ENCODE results near the gene LAPTM5.

Gene LAPTM5

GRCh38 chr1:30755746-30756145, 1.8 kb downstream of the LAPTM5 start:
- peak; percentile 84 for DNase-seq (ENCODE audit: low spot score)

- no peak for DNase-seq (ENCODE audit: low spot score)
Measured at GRCh38 chr1:30755334-30755733, 2.2 kb downstream of the LAPTM5 start.

- peak; percentile 99 for DNase-seq (ENCODE audit: low spot score)
Measured at GRCh38 chr1:30754684-30755171, 2.8 kb downstream of the LAPTM5 start.

- peak; percentile 88 for DNase-seq (ENCODE audit: low spot score)
Measured at GRCh38 chr1:30753660-30754123, 3.9 kb downstream of the LAPTM5 start.

- no peak for DNase-seq (ENCODE audit: low spot score)
Measured at GRCh38 chr1:30753118-30753517, 4.5 kb downstream of the LAPTM5 start.

GRCh38 chr1:30752651-30752908, 5.0 kb downstream of the LAPTM5 start:
- DNase-seq (ENCODE audit: low spot score) = no peak

GRCh38 chr1:30751830-30752650, 5.5 kb downstream of the LAPTM5 start:
- DNase-seq (ENCODE audit: low spot score) = peak; percentile 61

GRCh38 chr1:30750731-30751291, 6.8 kb downstream of the LAPTM5 start:
- DNase-seq (ENCODE audit: low spot score) = peak; percentile 94

- peak; percentile 93 for DNase-seq (ENCODE audit: low spot score)
Measured at GRCh38 chr1:30749691-30750583, 7.6 kb downstream of the LAPTM5 start.

- DNase-seq (ENCODE audit: low spot score) = no peak
Measured at GRCh38 chr1:30748699-30749401, 8.7 kb downstream of the LAPTM5 start.

- no peak for DNase-seq (ENCODE audit: low spot score)
Measured at GRCh38 chr1:30748098-30748698, 9.4 kb downstream of the LAPTM5 start.

- peak; percentile 26 for DNase-seq (ENCODE audit: low spot score)
Measured at GRCh38 chr1:30747033-30748008, 10.3 kb downstream of the LAPTM5 start.

- peak; percentile 21 for DNase-seq (ENCODE audit: low spot score)
Measured at GRCh38 chr1:30746212-30747032, 11.2 kb downstream of the LAPTM5 start.

- no peak for DNase-seq (ENCODE audit: low spot score)
Measured at GRCh38 chr1:30745834-30746208, 11.8 kb downstream of the LAPTM5 start.

- DNase-seq (ENCODE audit: low spot score) = no peak
Measured at GRCh38 chr1:30745156-30745833, 12.3 kb downstream of the LAPTM5 start.

GRCh38 chr1:30744060-30744756, 13.4 kb downstream of the LAPTM5 start:
- peak; percentile 65 for DNase-seq (ENCODE audit: low spot score)

- peak; percentile 87 for DNase-seq (ENCODE audit: low spot score)
Measured at GRCh38 chr1:30743584-30744059, 14.0 kb downstream of the LAPTM5 start.

GRCh38 chr1:30742963-30743559, 14.5 kb downstream of the LAPTM5 start:
- no peak for DNase-seq (ENCODE audit: low spot score)
